ENCODE data around the gene POLA1.

The POLA1 gene

DNA sequence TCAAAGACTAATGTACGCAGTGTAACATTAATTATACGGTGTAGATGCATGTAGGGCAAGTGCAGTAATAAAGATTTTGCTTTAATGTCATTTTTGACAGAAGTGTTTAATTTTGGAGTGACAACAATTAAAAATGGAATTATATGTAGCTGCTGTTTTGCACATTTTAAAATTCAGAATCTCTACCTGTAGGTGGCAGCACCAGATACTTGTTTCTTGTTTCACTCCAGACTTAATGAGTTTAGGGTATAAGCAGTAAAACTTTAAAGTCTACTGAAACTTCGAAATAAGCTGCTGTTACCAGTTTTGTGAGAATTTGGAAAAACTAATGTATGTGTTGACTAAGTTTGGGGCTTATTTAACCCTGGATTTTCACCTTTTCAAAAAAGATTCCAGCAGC lies 144.9 kb downstream of the POLA1 start:
- TF ChIP-seq ZFX (IDR thresholded peaks at IDR 0.05): no peak
- TF ChIP-seq, protein P1, sequence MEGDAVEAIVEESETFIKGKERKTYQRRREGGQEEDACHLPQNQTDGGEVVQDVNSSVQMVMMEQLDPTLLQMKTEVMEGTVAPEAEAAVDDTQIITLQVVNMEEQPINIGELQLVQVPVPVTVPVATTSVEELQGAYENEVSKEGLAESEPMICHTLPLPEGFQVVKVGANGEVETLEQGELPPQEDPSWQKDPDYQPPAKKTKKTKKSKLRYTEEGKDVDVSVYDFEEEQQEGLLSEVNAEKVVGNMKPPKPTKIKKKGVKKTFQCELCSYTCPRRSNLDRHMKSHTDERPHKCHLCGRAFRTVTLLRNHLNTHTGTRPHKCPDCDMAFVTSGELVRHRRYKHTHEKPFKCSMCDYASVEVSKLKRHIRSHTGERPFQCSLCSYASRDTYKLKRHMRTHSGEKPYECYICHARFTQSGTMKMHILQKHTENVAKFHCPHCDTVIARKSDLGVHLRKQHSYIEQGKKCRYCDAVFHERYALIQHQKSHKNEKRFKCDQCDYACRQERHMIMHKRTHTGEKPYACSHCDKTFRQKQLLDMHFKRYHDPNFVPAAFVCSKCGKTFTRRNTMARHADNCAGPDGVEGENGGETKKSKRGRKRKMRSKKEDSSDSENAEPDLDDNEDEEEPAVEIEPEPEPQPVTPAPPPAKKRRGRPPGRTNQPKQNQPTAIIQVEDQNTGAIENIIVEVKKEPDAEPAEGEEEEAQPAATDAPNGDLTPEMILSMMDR (conservative IDR thresholded peaks at IDR 0.05): peak; percentile 64
- H3K27ac ChIP-seq: no peak overlapping the region

DNA sequence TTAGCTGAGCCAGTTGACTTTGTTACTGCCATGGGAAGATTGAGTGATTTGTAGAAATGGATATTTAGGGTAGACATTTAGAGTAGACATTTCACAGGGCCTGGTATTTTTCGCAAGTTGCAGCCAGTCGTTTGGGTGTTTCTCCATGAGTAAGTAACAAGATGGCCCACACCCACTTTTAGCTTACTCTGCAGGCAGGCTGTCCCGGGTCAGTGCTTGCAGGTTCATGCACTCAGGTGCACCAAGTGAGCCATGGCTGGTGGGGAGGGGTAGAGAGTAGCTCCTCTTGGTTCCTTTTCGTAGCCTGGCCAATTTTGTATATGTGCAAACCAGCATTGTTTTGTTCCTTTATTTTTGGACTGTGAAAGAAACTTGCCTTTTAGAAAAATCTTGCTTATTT lies 145.6 kb downstream of the POLA1 start:
- TF ChIP-seq, protein P1 (conservative IDR thresholded peaks at IDR 0.05): no peak
- TF ChIP-seq ZFX (IDR thresholded peaks at IDR 0.05): no peak
- H3K27ac ChIP-seq: no peak overlapping the region

DNA sequence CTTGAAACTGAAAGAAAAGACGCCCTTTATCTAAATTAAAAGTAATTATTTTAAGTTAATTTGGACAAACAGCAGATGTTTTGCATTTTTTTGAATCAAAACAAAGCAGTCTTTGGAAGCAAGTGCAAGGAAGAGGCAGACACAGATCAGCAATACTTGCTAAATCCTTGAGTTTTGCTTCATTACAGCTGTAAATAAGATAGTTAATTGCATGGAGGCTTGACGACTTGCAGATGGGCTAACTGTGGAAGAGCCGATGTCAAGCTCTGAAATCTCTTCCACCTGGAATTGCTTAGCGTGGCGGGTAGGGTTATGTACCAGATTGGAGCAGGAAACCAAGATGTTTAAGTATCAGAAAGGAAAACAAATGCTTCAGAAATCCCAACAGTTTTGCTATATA lies 148.8 kb downstream of the POLA1 start:
- TF ChIP-seq ZFX (IDR thresholded peaks at IDR 0.05): no peak
- TF ChIP-seq, protein P1 (conservative IDR thresholded peaks at IDR 0.05): no peak
- no peak overlapping the region for H3K27ac ChIP-seq

DNA sequence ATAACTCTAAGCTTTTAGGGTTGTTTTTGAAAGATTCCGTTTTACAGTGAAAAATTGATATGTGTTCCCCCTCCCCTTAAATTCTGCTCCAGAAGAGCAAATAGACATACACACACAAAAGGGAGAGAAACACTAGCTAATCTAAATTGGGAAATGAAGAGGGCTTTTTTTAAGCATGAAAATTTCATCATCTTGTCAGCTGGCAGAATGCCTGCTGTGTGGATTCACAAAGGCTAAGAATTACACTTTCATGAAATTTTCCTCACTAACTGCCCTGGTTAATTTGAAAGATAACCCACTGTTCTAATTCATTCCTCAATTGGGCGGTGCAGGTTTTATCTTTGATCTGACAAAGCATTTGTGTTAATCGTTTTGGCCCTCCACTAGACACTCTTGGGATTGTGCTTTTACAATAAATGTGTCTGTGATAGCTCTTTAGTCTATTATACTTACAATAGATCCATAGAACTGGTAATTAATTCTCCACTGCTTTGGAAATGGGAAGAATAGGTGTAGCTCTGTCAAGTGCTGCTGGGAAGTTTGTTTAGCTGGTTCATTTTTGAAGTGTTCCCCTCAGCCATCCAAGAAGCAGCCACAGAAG lies 152.9 kb downstream of the POLA1 start:
- no peak overlapping the region for H3K27ac ChIP-seq
- TF ChIP-seq ZFX (IDR thresholded peaks at IDR 0.05): no peak
- TF ChIP-seq, protein P1 (conservative IDR thresholded peaks at IDR 0.05): no peak

- TF ChIP-seq, protein P1 (conservative IDR thresholded peaks at IDR 0.05): no peak
- TF ChIP-seq ZFX (IDR thresholded peaks at IDR 0.05): no peak
- no peak overlapping the region for H3K27ac ChIP-seq
Measured at GRCh38 chrX:24851289-24851688, 157.6 kb downstream of the POLA1 start.

- TF ChIP-seq ZFX (IDR thresholded peaks at IDR 0.05): no peak
- TF ChIP-seq, protein P1 (conservative IDR thresholded peaks at IDR 0.05): no peak
- no peak overlapping the region for H3K27ac ChIP-seq
Measured at GRCh38 chrX:24851780-24852179, 158.1 kb downstream of the POLA1 start.

DNA sequence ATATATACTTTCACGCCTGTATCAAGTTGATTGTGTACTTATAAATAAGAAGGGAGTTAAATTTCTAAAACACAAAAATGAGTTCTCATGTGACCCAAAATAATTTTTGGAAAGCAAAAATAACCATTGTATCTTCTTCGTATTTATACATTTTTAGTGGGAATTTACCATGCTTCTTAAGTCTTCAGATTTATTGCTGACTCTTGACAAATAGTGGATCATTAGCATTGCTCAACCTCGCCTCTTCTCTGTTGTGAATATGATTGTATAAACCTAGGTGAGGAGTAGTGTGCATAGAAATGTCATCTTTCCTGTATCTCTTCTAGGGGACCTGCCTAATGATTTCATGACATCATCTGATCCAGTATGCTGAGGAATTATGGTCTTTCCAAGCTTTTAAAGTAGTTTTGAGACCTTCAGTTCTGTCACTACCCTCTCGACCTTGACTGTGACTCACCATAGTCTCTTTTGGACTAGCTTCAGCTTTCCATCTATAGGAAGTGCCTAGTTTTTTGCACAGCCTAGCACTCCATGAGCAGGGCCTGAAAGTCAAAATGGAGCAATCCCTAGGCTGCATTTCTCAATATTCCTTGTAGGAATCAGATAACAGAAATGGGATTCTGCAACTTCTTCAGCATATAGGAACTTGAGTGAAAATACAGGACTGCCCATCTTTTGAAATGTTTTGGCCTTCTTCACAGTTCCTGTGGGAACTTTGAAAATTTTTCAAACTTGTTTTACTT lies 164.5 kb downstream of the POLA1 start:
- H3K27ac ChIP-seq: no peak overlapping the region
- TF ChIP-seq, protein P1 (conservative IDR thresholded peaks at IDR 0.05): no peak
- TF ChIP-seq ZFX (IDR thresholded peaks at IDR 0.05): no peak

Data from C4-2B (cell line).